ENCODE results near the gene KIF6.
"Not testable (repeated sequence)": the region's sequence is repeated elsewhere in the genome, so short reads cannot be mapped to it uniquely, and the experiment has no call there.

KIF6 gene

DNA sequence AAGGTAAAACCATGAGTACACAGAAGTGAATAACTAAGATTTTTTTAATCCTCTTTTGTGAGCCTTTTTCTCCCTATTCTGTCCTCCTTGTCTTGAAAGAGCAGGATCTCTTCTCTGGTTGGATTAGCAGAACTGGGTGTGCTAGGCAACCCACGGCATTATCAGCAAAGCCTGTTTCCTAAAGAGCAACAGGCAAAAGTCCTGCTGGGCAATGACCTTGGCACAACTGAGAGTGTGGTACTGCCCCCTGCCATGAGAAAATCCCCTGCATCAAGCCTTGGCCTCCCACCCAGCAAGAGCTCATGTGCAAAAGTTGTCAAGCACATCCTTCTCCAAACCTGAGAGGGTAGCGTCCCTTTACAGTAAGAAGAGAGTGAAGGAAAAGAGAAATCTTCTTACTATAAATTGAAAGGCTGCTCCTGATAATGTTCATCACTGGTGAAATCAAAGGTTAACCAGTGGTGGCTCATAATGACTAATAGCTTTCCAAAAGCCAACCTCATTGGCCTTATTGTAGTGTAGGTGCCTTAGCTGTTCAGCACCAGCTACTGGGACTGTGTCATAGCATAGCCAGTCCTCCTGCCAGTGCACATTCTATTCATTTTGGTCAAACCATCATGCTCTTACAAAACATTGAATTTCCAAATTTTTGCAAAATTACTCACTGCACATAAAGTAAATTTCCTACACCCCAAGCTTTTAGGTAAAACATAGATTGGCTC is 17.1 kb downstream of the KIF6 start:
- no peak for DNase-seq

DNA sequence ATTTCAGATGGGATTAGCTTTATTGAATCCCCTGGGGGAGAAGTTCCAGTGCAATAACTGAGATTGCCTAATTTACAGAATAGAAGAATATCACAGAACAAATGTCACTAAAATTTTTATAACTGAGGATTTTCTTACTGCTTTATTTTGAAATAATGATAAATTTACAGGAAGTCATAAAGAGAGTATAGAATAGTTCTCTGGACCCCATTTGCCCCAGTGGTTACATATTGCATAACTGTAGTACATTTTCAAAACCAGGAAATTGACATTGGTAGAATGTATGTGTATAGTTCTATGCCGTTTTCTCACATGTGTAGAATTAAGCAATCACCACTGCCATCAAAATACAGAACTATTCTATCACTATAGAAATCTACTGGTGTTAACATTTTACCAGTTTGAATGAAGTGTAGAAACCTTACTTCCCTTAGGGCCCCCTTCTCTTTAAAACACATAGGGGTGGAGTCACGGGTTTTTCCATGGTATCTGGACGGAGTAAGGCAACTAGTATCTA is 18.3 kb downstream of the KIF6 start:
- no peak for DNase-seq

DNA sequence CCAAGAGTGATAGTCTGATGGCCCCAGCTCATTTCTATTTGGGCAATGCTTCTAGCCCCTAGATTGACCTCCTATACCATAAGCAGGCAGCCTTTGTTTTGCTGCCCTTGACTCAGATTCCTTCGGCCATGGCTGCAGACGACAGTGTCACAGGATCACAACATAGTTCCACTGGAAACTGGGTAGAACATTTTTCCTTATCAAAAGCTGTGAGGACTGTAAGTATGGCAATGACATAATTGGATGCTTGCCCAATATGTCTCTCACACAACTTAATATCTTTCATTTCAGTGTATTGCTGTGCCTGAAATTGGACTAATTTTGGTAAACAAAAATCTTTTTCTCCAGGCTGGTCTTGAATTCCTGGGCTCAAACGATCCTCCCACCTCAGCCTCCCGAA is 22.9 kb downstream of the KIF6 start:
- DNase-seq = no peak

DNA sequence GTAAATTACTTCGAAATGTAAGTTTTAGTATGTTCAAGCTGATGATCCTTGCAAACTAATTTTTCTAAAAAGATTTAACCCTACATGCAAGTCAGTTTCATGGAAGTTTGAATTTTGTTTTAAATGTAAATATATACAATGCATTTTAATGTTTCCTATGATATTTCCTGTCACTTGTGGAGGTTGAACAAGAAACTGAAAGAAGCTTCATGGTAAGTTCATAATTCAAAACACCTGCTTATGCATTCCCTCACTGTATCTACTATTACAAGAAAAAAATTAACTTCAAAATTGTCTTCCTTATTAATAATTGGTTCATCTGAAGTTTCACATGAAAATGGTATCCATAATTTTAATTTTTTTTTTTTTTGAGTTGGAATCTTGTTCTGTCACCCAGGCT is 24.8 kb downstream of the KIF6 start:
- no peak for DNase-seq

DNA sequence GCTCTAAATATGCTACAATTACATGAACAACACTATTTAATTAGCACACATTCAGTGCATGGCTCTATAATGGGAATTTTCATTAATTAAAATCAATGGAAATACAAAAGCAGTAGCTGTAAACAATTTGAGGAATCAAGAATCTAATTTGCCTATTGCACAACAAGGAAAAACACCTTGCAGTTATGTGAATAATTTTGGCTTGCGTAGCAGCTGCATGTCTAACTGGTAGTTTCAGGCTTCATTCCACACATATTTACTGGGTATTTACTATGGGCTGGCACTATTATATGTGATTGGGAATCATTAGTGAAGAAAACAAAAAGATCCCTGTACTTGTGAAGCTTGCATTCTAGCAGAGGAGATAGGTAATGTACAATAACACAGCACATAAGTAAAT is 26.4 kb downstream of the KIF6 start:
- no peak for DNase-seq

DNA sequence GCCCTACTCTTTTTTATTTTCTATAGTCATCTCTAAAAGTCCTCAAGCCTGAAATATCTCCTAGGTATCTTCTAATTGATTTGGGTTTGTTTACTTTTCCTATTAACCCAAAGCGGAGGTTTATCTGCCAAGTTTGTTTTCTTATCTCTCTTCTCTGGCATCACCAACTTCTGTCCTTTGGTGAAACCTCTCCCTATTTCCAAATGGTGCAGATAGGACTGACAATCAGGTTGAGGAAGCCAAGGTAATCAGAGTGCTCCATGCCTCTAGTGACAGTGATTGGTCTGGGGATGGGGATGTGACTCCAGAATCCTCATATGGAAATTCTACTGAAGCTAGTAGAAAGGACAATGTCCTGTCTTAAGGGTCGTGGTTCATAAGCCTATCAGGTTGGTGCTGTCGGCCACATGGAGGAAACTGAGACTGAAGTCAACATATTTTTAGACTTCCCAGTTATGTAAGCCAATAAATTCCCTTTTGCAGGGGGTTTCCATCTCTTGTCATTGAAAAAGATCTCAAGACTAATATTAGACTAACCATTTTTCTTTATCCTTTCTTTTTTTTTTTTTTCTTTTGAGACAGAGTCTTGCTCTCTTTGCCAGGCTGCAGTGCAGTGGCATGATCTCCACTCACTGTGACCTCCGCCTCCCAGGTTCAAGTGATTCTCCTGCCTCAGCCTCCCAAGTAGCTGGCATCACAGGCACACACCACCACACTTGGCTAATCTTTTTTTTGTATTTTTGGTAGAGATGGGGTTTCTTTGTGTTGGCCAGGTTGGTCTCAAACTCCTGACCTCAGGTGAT is 28.0 kb downstream of the KIF6 start:
- DNase-seq = no peak

DNA sequence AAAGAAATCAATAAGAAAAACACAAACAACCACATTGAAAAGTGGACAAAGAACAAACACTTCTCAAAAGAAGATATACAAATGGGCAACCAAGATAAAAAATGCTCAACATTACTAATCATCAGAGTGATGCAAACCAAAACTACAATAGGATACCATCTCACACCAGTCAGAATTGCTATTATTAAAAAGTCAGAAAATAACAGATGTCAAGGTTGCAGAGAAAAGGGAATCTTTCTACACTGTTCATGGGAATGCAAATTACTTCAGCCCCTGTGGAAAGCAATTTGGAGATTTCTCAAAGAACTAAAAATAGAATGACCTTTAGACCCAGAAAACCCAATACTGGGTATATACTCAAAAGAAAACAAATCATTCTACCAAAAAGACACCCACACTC is 29.8 kb downstream of the KIF6 start:
- no peak for DNase-seq

DNA sequence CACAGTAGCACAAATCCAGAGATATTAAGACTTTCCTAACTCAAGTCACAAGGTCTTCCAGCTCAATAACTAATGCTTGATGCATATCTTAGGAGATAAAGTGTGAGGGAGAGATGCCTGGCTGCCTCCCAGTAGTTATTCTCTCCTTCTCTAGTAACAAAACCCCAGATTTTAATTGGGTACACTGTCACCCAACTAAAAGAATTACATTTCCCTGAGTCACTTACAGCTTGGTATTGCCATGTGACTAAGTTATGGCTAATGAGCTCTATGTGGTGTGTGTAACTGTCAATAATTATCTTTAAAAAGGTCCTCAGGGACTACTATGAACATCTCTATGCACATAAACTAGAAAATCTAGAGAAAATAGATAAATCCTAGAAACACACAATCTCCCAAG is 32.0 kb downstream of the KIF6 start:
- no peak for DNase-seq

DNA sequence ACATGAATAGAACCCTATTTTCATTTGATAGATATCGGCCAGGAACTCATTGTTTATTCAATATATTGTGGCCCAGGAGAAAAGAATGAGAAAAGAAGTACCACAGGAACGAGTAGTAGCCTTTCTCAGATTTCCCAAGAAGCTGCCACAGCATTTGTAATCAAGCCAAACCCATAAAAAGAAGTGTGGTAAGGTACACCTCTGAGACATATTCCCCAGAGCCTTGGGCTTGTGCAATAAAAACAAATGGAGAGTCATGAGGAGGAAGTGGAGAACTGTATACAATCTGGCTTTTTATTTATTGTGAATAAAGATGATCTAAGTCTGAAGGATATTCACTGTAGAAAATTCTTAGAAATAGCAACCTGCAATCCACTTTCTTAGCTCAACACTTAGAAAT is 36.7 kb downstream of the KIF6 start:
- no peak for DNase-seq

DNA sequence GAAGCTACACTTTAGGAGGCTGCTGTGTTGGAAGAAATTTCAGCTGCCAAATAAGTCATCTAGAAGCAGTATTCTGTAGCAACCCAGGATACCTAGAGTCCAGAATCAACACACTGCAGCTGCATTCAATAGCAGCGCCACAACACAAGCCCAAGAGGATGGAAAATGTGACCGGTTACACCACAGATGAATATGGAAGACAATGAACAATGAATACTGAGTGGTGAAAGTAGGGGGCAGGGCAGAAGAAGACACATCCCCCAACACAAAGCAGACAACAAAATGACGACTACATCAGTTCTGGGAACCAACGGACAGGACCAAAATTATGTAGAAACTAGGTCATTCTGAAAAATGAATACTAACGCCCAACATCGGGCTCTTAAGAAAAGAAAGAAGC is 38.2 kb downstream of the KIF6 start:
- no peak for DNase-seq

DNA sequence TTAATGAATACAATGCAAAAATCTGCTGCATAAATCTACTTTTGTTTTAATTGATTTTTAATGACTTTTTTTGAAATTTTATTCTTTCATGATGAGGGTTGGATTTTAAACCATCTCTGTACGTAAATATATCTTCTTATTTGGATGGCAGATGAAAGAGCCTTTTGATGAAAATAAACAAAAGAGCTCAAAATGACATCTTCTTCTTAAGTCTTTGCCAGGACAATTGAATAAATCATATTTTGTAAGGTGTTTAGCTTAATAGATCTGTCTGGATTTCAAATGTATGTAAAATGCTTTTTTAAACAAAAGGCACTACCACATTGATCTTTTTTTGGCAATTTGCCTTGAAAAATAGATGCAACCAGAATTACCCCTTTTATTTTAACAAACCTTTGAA is 39.3 kb downstream of the KIF6 start:
- DNase-seq = no peak

DNA sequence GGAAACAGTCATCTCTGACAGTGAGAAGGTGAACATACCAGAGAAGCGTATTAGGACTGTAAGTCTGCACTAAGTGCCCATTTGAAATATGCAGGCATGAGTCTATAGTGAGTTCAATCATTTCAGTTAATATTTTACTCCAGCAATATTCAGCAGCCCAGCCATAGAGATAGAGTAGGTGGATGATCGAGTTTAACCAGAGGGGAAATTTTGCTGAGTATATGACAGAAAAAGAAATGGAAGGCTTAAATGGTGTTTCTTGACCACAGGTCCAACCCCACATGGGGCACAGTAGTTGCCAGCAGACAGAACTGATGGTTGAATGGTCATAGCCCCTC is 39.8 kb downstream of the KIF6 start:
- no peak for DNase-seq

DNA sequence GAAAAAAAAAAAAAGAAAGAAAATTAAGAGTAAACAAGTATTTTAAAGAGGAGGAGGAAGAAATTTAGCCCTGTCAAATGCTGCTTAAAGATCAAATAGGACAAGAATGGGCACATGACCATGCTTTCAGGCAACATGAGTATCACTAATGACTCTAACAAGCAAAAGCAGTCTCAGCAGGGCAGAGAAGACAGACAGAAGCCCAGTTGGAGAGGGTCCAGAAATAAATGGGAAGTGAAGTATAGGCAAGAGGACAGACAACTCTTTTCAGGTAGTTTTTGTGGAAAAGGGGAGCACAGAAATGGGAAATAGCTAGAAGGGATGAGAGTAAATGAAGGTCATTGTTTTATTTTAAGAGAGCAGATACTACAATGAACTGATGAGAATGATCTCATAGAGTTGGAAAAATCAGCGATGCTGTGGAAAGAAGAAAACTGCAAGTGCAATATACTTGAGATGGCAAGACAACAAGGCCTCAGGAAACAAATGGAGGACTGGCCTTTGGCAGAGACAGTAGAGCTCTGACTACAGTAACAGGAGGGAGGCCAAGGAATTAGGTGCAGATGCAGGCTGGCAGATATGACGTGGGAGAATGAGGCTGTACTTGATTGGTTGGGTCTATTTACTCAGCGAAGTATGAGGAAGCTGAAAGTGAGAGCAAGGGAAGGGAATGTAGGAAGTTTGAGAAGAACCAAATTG is 40.3 kb downstream of the KIF6 start:
- DNase-seq = no peak

DNA sequence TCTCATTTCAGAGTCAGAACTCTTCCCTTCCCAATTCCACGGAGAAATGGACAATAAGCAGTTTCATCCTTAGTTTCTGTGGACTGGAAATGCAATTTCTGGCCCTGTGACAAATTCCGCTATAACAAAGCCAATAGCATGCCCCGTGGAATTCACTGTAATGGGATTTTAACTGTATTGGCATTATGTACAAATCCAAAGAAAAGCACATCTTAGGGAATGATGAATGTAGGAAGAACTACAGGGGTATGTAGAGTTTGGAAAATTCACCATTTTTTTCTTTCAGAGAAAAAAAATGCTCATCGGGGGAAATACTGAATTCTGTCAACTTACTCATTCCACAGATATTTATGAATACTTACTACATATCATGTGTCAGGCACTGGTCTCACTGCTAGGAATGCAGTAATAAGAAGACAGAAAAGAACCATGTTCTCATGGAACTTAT is 43.5 kb downstream of the KIF6 start:
- DNase-seq = no peak

DNA sequence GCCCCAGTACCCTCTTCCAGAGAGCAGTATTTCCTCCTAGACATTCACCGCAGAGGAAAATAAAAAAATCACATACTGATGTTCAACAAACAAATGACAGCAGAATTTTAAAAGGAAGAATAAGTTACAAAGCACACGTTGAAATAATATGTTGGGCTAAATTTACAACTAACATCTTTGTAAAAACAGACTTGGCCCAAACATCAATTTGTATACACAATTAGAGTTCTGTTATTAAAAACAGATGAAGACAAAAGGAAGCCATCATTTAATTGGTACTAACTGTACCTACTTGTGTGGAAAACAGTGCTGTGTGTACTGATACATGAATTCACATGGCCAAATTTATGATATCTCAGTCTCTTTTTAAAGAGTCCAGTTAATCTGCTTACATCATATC is 46.3 kb downstream of the KIF6 start:
- no peak for DNase-seq

DNA sequence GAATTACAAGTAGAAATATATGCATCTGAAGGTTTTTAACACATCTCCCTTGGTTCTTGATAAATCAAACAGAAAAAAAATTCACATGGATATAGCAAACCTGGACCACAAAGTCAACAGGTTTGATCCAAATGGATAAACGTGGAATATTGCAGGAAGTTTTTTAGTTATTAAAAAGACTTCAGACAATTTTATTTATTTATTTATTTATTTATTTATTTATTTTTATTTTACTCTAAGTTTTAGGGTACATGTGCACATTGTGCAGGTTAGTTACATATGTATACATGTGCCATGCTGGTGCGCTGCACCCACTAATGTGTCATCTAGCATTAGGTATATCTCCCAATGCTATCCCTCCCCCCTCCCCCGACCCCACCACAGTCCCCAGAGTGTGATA is 47.9 kb downstream of the KIF6 start:
- not testable (repeated sequence) for DNase-seq

DNA sequence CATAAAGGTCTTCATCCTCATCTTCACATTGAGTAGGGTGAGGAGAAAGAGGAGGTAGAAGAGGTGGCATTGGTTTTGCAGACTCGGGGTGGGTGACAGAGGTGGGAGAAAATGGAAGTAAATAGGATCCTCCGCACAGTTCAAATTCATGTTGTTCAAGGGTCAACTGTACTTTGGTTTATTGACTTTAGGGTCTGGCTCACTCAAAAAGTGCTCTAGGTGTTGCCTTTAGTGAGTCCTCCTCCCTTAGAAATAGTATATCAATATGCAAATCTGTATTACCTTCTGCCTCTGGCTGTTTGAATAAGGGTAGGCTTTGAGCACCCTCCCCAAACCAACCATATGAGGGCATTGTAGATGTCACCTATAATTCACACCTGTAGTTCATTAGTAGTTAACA is 54.7 kb downstream of the KIF6 start:
- DNase-seq = no peak

DNA sequence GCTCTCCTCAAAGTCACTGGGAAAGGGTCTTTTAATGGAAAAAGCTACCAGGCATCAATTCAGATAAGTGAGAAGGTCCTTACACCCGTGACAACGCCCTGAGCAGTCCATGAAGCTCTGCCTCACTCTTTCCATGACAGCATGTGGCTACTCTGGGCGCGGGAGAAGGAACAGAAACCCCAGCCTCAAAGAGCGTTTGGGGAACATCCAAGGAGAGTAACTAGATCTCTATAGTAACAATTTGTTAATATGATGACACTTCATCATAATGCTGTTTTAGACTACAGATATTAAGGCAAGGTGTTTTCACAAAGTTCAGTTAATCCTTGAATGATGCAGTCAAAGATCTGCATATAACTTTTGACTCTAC is 55.2 kb downstream of the KIF6 start:
- no peak for DNase-seq

DNA sequence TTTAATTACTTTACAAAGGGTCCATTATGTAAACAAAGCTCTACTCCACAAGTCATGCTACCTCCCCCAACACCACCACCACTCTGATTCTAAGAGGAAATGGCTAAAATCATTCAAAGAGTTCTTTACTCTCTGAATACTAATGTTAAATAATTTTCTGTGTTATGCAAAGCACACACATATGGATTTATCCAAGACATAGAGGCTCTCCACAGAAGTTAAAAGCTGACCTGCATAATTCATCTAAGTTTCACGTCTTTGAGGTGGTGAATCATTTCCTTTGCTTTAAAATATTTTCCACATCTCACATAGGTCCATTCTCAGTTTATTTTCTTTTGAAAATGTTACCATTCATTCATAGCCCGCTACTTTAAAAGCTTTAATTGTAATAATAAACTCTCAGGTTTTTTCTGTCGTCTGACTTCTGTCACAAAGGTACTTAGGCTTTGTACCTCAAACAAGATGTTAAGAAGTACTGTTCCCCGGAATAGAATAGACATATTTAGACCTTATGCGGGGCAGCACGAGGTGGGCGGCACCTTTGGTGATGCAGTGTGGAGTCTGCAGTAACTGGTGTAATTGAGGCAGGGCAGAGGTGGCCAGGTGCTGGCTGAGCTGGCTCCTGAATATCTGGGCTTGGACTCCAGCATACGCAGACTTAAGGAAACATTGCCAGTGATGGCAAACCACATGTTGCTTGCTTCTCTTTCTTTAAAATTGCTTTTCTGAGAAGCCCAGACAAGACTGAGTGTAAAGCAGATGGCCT is 55.8 kb downstream of the KIF6 start:
- DNase-seq = no peak

DNA sequence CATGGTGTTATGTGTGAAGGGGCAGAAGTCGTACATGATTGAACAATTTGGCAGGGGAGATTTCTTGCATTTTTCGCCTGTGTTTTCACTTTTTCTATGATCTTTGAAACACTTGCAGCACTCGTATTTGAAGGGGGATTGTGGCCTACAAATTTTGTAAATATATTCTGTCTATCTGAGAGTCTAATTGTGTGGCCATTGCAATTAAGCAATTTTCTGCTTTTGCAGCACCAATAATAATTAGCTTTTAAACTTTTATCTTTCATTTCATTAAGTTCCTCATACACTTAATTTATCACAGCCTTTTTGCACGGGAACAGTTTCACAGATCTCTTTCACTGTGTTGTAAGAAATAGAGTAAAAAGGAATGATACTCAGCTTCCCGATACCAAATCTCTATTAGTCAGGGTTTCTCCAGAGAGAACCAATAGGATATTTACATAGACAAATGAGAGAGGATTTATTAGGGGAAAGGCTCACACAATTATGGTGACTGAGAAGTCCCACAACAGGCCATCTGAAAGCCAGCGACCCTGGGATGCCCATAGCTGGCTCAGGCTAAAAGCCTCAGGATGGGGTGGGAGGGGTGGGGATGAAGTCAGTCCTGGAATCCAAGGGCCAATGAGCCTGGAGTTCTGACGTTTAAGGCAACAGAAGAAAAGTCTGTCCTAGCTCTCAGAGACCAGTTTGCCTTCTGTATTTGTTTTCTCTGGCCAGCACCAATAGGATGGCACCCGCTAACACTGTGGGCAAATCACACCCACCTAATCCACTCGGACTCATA is 58.3 kb downstream of the KIF6 start:
- no peak for DNase-seq

DNA sequence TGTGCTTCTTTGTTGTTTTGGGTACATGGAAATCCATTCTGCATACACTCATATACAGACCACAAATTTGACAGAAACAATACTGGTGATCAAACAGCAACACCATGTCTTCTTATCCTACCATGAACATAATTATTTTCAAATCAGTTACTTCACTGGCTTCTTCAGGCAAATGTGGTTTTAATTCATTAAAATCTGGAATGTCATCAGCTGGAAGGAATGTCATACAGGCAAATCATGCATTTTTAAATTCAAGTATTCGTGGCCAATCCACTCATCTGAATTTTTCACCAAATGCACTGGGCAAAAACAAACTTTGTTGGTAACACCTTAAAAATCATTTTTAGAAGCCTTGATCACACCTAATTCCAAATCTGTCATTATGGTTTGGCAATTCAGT is 59.3 kb downstream of the KIF6 start:
- no peak for DNase-seq

DNA sequence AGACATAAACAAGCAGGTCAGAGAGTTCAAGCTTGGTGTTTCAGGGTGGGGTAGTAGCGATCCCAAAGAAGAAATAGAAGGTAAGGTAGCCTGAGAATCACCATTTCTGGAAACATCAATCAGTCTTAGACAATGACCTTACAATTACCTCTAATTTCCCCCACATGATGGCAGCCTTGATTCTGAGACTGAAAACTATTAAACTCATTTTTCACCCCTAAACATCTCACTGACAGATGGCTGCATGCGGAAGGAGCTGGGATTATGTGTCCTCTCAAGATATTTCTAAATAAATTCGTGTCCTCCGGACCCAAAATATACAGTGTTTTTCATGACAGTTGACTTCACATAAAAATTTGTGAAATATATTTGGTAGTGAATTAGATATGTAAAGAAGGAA is 61.0 kb downstream of the KIF6 start:
- no peak for DNase-seq
